HEK293T (cell line): ENCODE data around the gene RHBG.

Experiments
- CTCF ChIA-PET: fragments of 350-600 bp; formaldehyde crosslinking; extraction: SDS; loops from one replicate; lab custom pipeline; 2021; ENCODE audit warnings: antibody characterized with exemption, inconsistent platforms; lab: Yijun Ruan, JAX
- POLR2A ChIA-PET: fragments of 350-600 bp; formaldehyde crosslinking; extraction: SDS; loops from one replicate; lab custom pipeline; 2020; ENCODE audit warnings: antibody characterized with exemption, inconsistent platforms; lab: Yijun Ruan, JAX
- DNase-seq: peaks from one replicate; pipeline ENCODE4 v3.0.0; 2012; ENCODE audit warnings: mixed read lengths; ENCODE audit errors: extremely low spot score
- ARNT ChIP-seq: fragments of 450-650 bp; IDR thresholded peaks from 2 replicates; pipeline ENCODE4 v1.6.1; 2017; ENCODE audit warnings: mild to moderate bottlenecking
- BHLHE40 ChIP-seq: fragments of 450-650 bp; IDR thresholded peaks from 2 replicates; pipeline ENCODE4 v1.6.1; 2016; ENCODE audit warnings: mild to moderate bottlenecking, moderate library complexity, borderline replicate concordance
- CTBP1 ChIP-seq: fragments of 450-650 bp; IDR thresholded peaks from 2 replicates; pipeline ENCODE4 v1.6.1; 2016; ENCODE audit warnings: borderline replicate concordance
- ELF4 ChIP-seq: fragments of 450-650 bp; IDR thresholded peaks from 2 replicates; pipeline ENCODE4 v1.6.1; 2017; ENCODE audit warnings: antibody characterized with exemption
- FOXA1 ChIP-seq: fragments of 450-650 bp; IDR thresholded peaks from 2 replicates; pipeline ENCODE4 v1.6.1; 2016; ENCODE audit warnings: mild to moderate bottlenecking
- FOXK2 ChIP-seq: fragments of 450-650 bp; IDR thresholded peaks from 2 replicates; pipeline ENCODE4 v1.6.1; 2016; ENCODE audit warnings: mild to moderate bottlenecking
- FOXM1 ChIP-seq: fragments of 450-650 bp; IDR thresholded peaks from 2 replicates; pipeline ENCODE4 v1.6.1; 2017; ENCODE audit warnings: mild to moderate bottlenecking, borderline replicate concordance
- HDGF ChIP-seq: fragments of 450-650 bp; IDR thresholded peaks from 2 replicates; pipeline ENCODE4 v1.6.1; 2017; ENCODE audit warnings: antibody characterized with exemption, borderline replicate concordance
- L3MBTL2 ChIP-seq: fragments of 450-650 bp; conservative IDR thresholded peaks from 2 replicates; pipeline ENCODE4 v1.6.1; 2016; ENCODE audit warnings: mild to moderate bottlenecking
- LEF1 ChIP-seq: fragments of 450-650 bp; IDR thresholded peaks from 2 replicates; pipeline ENCODE4 v1.6.1; 2017; ENCODE audit warnings: mild to moderate bottlenecking, borderline replicate concordance
- NFRKB ChIP-seq: fragments of 450-650 bp; IDR thresholded peaks from 2 replicates; pipeline ENCODE4 v1.6.1; 2016; ENCODE audit warnings: mild to moderate bottlenecking, moderate library complexity
- SP1 ChIP-seq: fragments of 450-650 bp; IDR thresholded peaks from 2 replicates; pipeline ENCODE4 v1.6.1; 2017
- SUZ12 ChIP-seq: fragments of 450-650 bp; IDR thresholded peaks from 2 replicates; pipeline ENCODE4 v1.6.1; 2016; ENCODE audit warnings: mild to moderate bottlenecking
- TARDBP ChIP-seq: fragments of 450-650 bp; IDR thresholded peaks from 2 replicates; pipeline ENCODE4 v1.6.1; 2016
- ZNF384 ChIP-seq: fragments of 450-650 bp; IDR thresholded peaks from 2 replicates; pipeline ENCODE4 v1.6.1; 2016
- TF ChIP-seq, protein P1 (sequence below): fragments of 450-650 bp; IDR thresholded peaks from 2 replicates; pipeline ENCODE4 v1.6.1; 2016

RHBG gene

DNA sequence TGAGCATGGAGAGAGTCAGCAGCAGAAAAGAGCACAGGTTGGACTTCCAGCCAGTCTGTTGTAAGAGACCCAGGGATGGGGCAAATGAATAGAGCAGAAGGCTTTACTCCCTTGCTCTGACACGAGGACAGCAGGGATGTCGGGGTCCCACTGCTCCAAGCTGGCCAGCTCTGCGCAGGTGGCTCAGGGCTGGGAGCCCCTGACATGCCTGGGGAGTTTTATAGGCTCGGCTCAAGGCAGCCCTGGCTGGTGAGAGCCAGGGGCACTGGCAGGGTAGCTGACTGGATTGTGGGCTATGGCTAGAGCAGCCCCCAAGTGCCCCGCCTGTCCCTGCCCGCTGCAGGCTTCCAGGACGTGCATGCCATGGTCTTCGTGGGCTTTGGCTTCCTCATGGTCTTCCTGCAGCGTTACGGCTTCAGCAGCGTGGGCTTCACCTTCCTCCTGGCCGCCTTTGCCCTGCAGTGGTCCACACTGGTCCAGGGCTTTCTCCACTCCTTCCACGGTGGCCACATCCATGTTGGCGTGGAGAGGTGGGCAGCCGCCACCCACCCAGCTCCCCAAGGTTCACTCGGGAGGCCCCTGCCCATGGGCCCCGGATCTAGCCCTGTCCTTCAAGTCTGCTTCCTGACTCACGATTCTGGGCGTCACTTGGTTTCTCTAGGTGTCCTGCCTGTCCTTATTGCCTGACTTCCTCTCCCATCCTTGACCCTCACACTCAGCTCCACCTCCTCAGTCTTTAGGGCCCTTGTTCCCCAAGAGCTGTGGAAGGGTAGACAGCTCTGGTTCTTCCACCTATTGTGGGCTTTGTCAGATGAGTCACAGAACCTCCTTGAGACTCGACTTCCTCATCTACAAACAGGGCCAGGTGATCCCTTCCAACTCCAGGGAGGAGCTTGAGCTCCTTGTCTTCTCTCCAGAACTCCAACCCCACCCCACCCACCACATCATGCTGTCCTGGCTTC, 8.2 kb downstream of the RHBG start:
- POLR2A ChIA-PET: no interaction called here
- no peak for DNase-seq
- TF ChIP-seq SUZ12 (no peak), LEF1 (no peak), FOXK2 (no peak), SP1 (no peak), FOXM1 (no peak), ZNF384 (no peak), TARDBP (no peak)
- TF ChIP-seq, protein P1, sequence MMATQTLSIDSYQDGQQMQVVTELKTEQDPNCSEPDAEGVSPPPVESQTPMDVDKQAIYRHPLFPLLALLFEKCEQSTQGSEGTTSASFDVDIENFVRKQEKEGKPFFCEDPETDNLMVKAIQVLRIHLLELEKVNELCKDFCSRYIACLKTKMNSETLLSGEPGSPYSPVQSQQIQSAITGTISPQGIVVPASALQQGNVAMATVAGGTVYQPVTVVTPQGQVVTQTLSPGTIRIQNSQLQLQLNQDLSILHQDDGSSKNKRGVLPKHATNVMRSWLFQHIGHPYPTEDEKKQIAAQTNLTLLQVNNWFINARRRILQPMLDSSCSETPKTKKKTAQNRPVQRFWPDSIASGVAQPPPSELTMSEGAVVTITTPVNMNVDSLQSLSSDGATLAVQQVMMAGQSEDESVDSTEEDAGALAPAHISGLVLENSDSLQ: no peak
- CTCF ChIA-PET: interaction anchor here (0.8 to 2.4 kb wide), 4 partner anchors 9 to 69 kb away, joined by 3 to 15 read pairs (median 6); no protein-coding TSS in a partner anchor

DNA sequence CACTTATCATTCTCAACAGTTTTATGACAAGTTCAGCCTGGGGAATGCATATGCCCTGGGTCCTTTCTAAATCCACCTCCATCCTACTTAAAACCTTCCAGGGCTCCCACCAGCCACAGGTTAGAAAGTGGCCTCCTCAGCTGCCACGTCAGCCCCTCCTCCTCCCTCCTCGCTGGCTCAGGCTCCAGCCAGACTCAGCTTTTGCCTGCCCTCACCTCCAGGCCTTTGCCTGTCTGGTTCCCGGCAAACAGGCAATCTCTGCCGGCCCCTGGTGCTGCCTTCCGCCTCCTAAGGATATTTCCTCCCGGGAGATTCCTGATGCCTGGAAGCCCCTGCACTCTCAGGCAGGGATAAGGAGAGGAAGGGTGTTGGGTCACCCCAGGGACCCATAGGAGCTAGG, 9.5 kb downstream of the RHBG start:
- TF ChIP-seq NFRKB (no peak), ARNT (no peak), FOXA1 (no peak), SP1 (no peak), FOXK2 (no peak), HDGF (no peak), CTBP1 (no peak), ELF4 (no peak), L3MBTL2 (no peak), ZNF384 (no peak)
- TF ChIP-seq, protein P1: no peak
- CTCF ChIA-PET: interaction anchor here (0.8 to 2.4 kb wide), 2 partner anchors 68 to 79 kb away, joined by 3 to 15 read pairs; no protein-coding TSS in a partner anchor
- POLR2A ChIA-PET: no interaction called here
- no peak for DNase-seq

DNA sequence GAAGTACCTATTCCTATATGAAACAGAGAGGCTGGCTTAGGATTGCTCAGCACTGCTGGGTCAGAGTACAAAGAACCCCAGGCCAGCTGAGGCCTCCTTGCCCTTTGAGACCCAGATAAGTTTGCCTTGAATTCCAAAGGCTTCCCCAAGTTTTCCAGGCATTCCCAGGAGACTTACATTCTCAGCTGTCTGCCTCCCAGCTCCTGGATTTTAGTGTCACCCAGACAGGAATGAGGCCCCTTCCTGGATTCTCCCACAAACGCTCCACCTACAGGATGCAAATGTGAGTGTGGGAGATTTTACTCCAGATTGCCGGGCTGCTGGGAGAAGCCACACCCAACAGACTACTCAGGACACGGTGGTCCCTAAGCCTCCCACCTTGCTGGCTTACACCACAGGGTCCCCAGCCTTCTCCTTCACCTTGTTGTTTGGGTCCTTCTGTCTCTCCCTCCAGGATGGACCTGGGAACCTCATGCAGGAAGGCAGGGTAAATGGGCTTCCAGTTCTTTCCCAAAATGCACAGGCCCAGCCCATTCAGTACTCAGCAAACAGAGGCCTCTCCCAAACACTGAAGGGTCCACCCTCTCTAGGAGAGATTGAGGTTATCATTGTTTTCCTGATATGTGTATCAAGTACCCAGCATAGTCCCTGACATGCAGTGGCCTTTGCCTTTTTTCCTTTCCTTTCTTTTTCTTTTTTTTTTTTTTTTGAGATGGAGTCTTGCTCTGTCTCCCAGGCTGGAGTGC, 10.6 kb downstream of the RHBG start:
- ChIA-PET CTCF (interaction anchor here (0.8 to 4.2 kb wide), 3 partner anchors 66 to 78 kb away, joined by 3 to 26 read pairs (median 15); no protein-coding TSS in a partner anchor), POLR2A (no interaction called here)
- TF ChIP-seq TARDBP: no peak
- TF ChIP-seq BHLHE40: no peak
- no peak for TF ChIP-seq ZNF384
- TF ChIP-seq ARNT: no peak
- no peak for TF ChIP-seq L3MBTL2
- no peak for TF ChIP-seq SUZ12
- TF ChIP-seq FOXA1: no peak
- no peak for TF ChIP-seq NFRKB
- TF ChIP-seq SP1: no peak
- TF ChIP-seq, protein P1: no peak
- TF ChIP-seq ELF4: no peak
- TF ChIP-seq LEF1: no peak
- TF ChIP-seq CTBP1: no peak
- TF ChIP-seq FOXK2: no peak
- TF ChIP-seq HDGF: no peak
- no peak for TF ChIP-seq FOXM1
- DNase-seq: peak; percentile 47

DNA sequence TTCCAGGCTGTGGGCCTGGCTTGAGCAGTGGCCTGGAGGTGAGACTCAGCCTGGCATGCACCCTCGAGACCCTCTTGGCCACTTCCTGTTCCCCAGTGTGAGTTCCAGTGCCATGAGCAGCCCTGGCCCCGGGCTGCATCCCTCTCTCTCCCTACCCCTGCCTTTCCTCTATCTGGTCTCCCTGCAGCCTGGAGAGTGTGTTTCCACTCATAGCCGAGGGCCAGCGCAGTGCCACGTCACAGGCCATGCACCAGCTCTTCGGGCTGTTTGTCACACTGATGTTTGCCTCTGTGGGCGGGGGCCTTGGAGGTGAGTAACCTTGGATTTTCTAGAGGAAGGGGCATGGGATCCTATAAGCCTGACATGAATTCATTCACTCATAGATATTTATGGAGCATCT, 13.6 kb downstream of the RHBG start:
- DNase-seq: no peak
- ChIA-PET POLR2A (interaction anchor here (0.6 to 1.4 kb wide), 2 partner anchors 45 to 67 kb away, joined by 3 read pairs; no protein-coding TSS in a partner anchor), CTCF (interaction anchor here (0.7 to 4.2 kb wide), 6 partner anchors 40 to 73 kb away, joined by 3 to 26 read pairs (median 4); no protein-coding TSS in a partner anchor)
- TF ChIP-seq LEF1 (no peak), FOXA1 (no peak), TARDBP (no peak), CTBP1 (no peak), SUZ12 (no peak), ARNT (no peak), HDGF (no peak), SP1 (no peak), ZNF384 (no peak), ELF4 (no peak), NFRKB (no peak), FOXM1 (no peak), L3MBTL2 (no peak), BHLHE40 (no peak), FOXK2 (no peak)
- TF ChIP-seq, protein P1: no peak
